T-helper 1 cell treated with Interleukin-12 subunit alpha and Interleukin-12 subunit beta and Interleukin-4 antibody, amounts not matched to agents 30 μg/mL and 1 μg/mL, for 36 hours (primary cell): Measurements from ENCODE around the gene NPY.
"Not testable (repeated sequence)": the region's sequence is repeated elsewhere in the genome, so short reads cannot be mapped to it uniquely, and the experiment has no call there.

ENCODE experiments used
- H3K27ac Mint-ChIP-seq: one replicate; pipeline ENCODE4 v1.8.0; 2021; ENCODE audit warnings: mild to moderate bottlenecking, mixed read lengths
- H3K27me3 Mint-ChIP-seq: one replicate; pipeline ENCODE4 v1.8.0; 2021; ENCODE audit warnings: low read depth, mixed read lengths
- H3K36me3 Mint-ChIP-seq: one replicate; pipeline ENCODE4 v1.8.0; 2021; ENCODE audit warnings: low read depth, mixed read lengths
- H3K4me1 Mint-ChIP-seq: one replicate; pipeline ENCODE4 v1.8.0; 2021; ENCODE audit warnings: low read depth, mixed read lengths
- H3K4me3 Mint-ChIP-seq: one replicate; pipeline ENCODE4 v1.8.0; 2021; ENCODE audit warnings: mild to moderate bottlenecking, moderate library complexity, mixed read lengths
- H3K9me3 Mint-ChIP-seq: one replicate; pipeline ENCODE4 v1.8.0; 2021; ENCODE audit warnings: mixed read lengths

NPY gene

GRCh38 chr7:24283897-24284698 is at the start of gene NPY:
Gene NPY (plus strand): TSS chr7:24284190. CDS start chr7:24285241, 1,051 bp downstream.
- H3K4me3 Mint-ChIP-seq, result peak within 1 kb of the TSS; percentile 32
- no peak within 1 kb of the TSS for H3K27ac Mint-ChIP-seq
- peaks cover 49% of the 10 kb centered on the region for H3K27me3 Mint-ChIP-seq
- H3K9me3 Mint-ChIP-seq, result no peaks in the 10 kb centered on the region
- H3K4me1 Mint-ChIP-seq, result peaks cover 1% of the 10 kb centered on the region
- no peaks in the 10 kb centered on the region for H3K36me3 Mint-ChIP-seq

GRCh38 chr7:24239260-24239659 is 44.7 kb upstream of the NPY start:
- H3K4me3 Mint-ChIP-seq, result no peak overlapping the region
- H3K9me3 Mint-ChIP-seq, result no peaks in the 10 kb centered on the region
- H3K27ac Mint-ChIP-seq, result no peak overlapping the region
- peaks cover 3% of the 10 kb centered on the region for H3K27me3 Mint-ChIP-seq
- no peaks in the 10 kb centered on the region for H3K36me3 Mint-ChIP-seq
- no peaks in the 10 kb centered on the region for H3K4me1 Mint-ChIP-seq

GRCh38 chr7:24241206-24241605 is 42.8 kb upstream of the NPY start:
- H3K4me3 Mint-ChIP-seq, result no peak overlapping the region
- H3K4me1 Mint-ChIP-seq, result no peaks in the 10 kb centered on the region
- H3K27ac Mint-ChIP-seq, result no peak overlapping the region
- no peaks in the 10 kb centered on the region for H3K36me3 Mint-ChIP-seq
- no peaks in the 10 kb centered on the region for H3K27me3 Mint-ChIP-seq
- H3K9me3 Mint-ChIP-seq, result no peaks in the 10 kb centered on the region

- H3K27ac Mint-ChIP-seq, result no peak overlapping the region
- no peak overlapping the region for H3K4me3 Mint-ChIP-seq
- H3K36me3 Mint-ChIP-seq, result no peaks in the 10 kb centered on the region
- H3K9me3 Mint-ChIP-seq, result peaks cover 9% of the 10 kb centered on the region
- no peaks in the 10 kb centered on the region for H3K4me1 Mint-ChIP-seq
- no peaks in the 10 kb centered on the region for H3K27me3 Mint-ChIP-seq
These were observed 39.4 kb upstream of the NPY start for GRCh38 chr7:24244554-24244953.

GRCh38 chr7:24245362-24245761 is 38.6 kb upstream of the NPY start:
- Mint-ChIP-seq H3K36me3 (no peaks in the 10 kb centered on the region), H3K27ac (no peak overlapping the region), H3K27me3 (no peaks in the 10 kb centered on the region), H3K9me3 (peaks cover 9% of the 10 kb centered on the region), H3K4me1 (no peaks in the 10 kb centered on the region), H3K4me3 (no peak overlapping the region)

- no peaks in the 10 kb centered on the region for H3K27me3 Mint-ChIP-seq
- peaks cover 23% of the 10 kb centered on the region for H3K9me3 Mint-ChIP-seq
- no peak overlapping the region for H3K4me3 Mint-ChIP-seq
- no peaks in the 10 kb centered on the region for H3K36me3 Mint-ChIP-seq
- no peaks in the 10 kb centered on the region for H3K4me1 Mint-ChIP-seq
- no peak overlapping the region for H3K27ac Mint-ChIP-seq
These were observed 34.7 kb upstream of the NPY start for GRCh38 chr7:24249266-24249665.

- Mint-ChIP-seq H3K36me3 (no peaks in the 10 kb centered on the region), H3K27ac (no peak overlapping the region), H3K27me3 (no peaks in the 10 kb centered on the region), H3K9me3 (peaks cover 23% of the 10 kb centered on the region), H3K4me3 (no peak overlapping the region), H3K4me1 (peaks cover 9% of the 10 kb centered on the region)
These were observed 32.4 kb upstream of the NPY start for GRCh38 chr7:24251568-24251967.

- H3K36me3 Mint-ChIP-seq, result no peaks in the 10 kb centered on the region
- no peak overlapping the region for H3K27ac Mint-ChIP-seq
- H3K4me3 Mint-ChIP-seq, result no peak overlapping the region
- H3K27me3 Mint-ChIP-seq, result peaks cover 8% of the 10 kb centered on the region
- peaks cover 9% of the 10 kb centered on the region for H3K4me1 Mint-ChIP-seq
- H3K9me3 Mint-ChIP-seq, result peaks cover 18% of the 10 kb centered on the region
These were observed 28.9 kb upstream of the NPY start for GRCh38 chr7:24255139-24255538.

GRCh38 chr7:24258324-24258723 is 25.7 kb upstream of the NPY start:
- peaks cover 14% of the 10 kb centered on the region for H3K27me3 Mint-ChIP-seq
- not testable (repeated sequence) for H3K9me3 Mint-ChIP-seq, H3K36me3 Mint-ChIP-seq, H3K4me3 Mint-ChIP-seq, H3K27ac Mint-ChIP-seq, H3K4me1 Mint-ChIP-seq

- no peak overlapping the region for H3K27ac Mint-ChIP-seq
- no peaks in the 10 kb centered on the region for H3K4me1 Mint-ChIP-seq
- H3K9me3 Mint-ChIP-seq, result no peaks in the 10 kb centered on the region
- no peak overlapping the region for H3K4me3 Mint-ChIP-seq
- H3K36me3 Mint-ChIP-seq, result no peaks in the 10 kb centered on the region
- peaks cover 5% of the 10 kb centered on the region for H3K27me3 Mint-ChIP-seq
These were observed 12.1 kb upstream of the NPY start for GRCh38 chr7:24271938-24272337.

- H3K4me1 Mint-ChIP-seq, result peaks cover 1% of the 10 kb centered on the region
- no peaks in the 10 kb centered on the region for H3K36me3 Mint-ChIP-seq
- no peak overlapping the region for H3K4me3 Mint-ChIP-seq
- no peak overlapping the region for H3K27ac Mint-ChIP-seq
- H3K9me3 Mint-ChIP-seq, result no peaks in the 10 kb centered on the region
- H3K27me3 Mint-ChIP-seq, result peaks cover 20% of the 10 kb centered on the region
These were observed 4.5 kb upstream of the NPY start for GRCh38 chr7:24279512-24279911.

- H3K27me3 Mint-ChIP-seq, result peaks cover 48% of the 10 kb centered on the region
These were observed 465 bp upstream of the NPY start for GRCh38 chr7:24283554-24283896.

GRCh38 chr7:24284699-24285506 is 913 bp downstream of the NPY start:
- Mint-ChIP-seq H3K27ac (no peak overlapping the region), H3K4me1 (peaks cover 2% of the 10 kb centered on the region), H3K27me3 (peaks cover 55% of the 10 kb centered on the region), H3K4me3 (no peak overlapping the region), H3K9me3 (no peaks in the 10 kb centered on the region), H3K36me3 (no peaks in the 10 kb centered on the region)

More at GRCh38 chr7:24283554-24283896, 465 bp upstream of the NPY start:
- H3K36me3 Mint-ChIP-seq, result no peaks in the 10 kb centered on the region
- no peaks in the 10 kb centered on the region for H3K9me3 Mint-ChIP-seq
- H3K4me1 Mint-ChIP-seq, result peaks cover 1% of the 10 kb centered on the region
- H3K27ac Mint-ChIP-seq, result no peak overlapping the region
- peak overlapping the region; percentile 32 for H3K4me3 Mint-ChIP-seq

- Mint-ChIP-seq H3K9me3 (no peaks in the 10 kb centered on the region), H3K4me3 (no peak overlapping the region), H3K27ac (no peak overlapping the region), H3K4me1 (peaks cover 6% of the 10 kb centered on the region), H3K36me3 (no peaks in the 10 kb centered on the region), H3K27me3 (peaks cover 48% of the 10 kb centered on the region)
These were observed 6.1 kb downstream of the NPY start for GRCh38 chr7:24290004-24290641.

GRCh38 chr7:24291271-24291670 is 7.3 kb downstream of the NPY start:
- H3K4me3 Mint-ChIP-seq, result no peak overlapping the region
- no peaks in the 10 kb centered on the region for H3K9me3 Mint-ChIP-seq
- H3K27me3 Mint-ChIP-seq, result peaks cover 38% of the 10 kb centered on the region
- no peak overlapping the region for H3K27ac Mint-ChIP-seq
- H3K4me1 Mint-ChIP-seq, result peaks cover 6% of the 10 kb centered on the region
- no peaks in the 10 kb centered on the region for H3K36me3 Mint-ChIP-seq
